ENCODE measurements around the gene COX8C. TPM values are rescaled to one million over a fixed set of nuclear protein-coding genes. Genes with fewer than 3 reads are reported as not detected.

COX8C gene, protein sequence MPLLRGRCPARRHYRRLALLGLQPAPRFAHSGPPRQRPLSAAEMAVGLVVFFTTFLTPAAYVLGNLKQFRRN
- not detected for total RNA-seq

DNA sequence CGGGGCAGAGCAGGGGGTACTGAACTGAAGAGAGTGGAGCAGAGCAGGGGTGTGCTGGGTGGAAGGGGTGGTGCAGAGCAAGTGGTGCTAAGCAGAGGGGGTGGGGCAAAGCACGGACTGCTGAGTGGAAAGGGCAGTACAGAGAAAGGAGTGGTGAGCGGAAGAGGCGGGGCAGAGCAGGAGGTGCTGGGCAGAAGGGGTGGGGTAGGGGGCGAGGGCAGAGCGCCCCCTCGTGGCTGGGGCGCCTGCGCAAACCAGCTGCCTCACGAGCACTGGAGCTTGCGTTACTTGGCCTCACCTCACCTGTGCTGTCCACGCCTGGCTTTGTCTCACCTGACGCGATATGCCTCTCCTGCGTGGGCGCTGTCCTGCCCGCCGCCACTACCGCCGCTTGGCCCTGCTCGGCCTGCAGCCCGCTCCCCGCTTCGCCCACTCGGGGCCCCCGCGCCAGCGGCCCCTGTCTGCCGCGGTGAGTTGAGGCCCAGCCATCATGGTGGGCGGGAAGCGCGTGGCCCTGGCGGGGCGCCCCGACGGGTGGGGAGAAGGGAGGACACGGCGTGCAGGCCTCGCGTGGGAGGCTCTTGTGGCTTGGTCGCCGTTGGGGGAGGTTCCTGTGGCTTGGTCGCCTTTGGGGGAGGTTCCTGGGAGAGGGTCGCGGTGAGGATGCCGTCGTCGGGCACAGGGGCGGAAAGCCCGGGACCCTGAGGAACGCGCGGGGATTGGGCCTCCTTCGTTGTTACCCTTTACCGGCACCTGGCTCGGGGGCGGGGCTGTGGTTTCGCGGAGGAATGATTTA is at the start of gene COX8C:
COX8C (plus strand) TSS at position 257 of the 796 bp plus-strand sequence; CDS start at position 344, 87 bp downstream.
- Mint-ChIP-seq H3K36me3 (no peaks in the 10 kb centered on the region), H3K4me1 (ENCODE audit: low read depth) (no peaks in the 10 kb centered on the region), H3K27me3 (peaks cover 6% of the 10 kb centered on the region), H3K9me3 (peaks cover 8% of the 10 kb centered on the region), H3K27ac (no peak within 1 kb of the TSS), H3K4me3 (no peak within 1 kb of the TSS)
- ChIA-PET CTCF (no interaction called here), POLR2A (no interaction called here)
- no peak for DNase-seq
- intact Hi-C loops (cut with micrococcal nuclease), result no loop called here

DNA sequence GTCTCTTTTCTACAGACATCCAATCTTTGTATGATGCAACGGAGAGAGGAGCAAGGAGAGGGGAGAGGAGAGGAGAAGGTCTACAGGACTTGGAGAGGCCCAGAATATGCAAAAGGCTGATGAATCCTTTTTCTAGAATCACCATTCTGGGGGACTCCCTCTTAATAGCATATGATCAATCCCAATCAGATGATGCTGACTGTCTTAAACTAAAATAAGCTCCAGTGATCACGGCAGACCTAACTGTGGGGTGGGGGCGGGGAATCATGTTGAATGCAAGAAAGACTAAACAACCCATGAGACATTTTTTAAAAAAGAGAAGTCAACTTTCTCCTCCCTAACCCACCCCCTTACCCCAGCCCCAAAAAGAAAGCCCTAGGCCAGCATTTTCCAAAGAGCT is 47.6 kb upstream of the COX8C start:
- ChIA-PET POLR2A (no interaction called here), CTCF (no interaction called here)
- peaks cover 3% of the 10 kb centered on the region for H3K36me3 Mint-ChIP-seq
- H3K27ac Mint-ChIP-seq, result no peak overlapping the region
- no peaks in the 10 kb centered on the region for H3K27me3 Mint-ChIP-seq
- no peak overlapping the region for H3K4me3 Mint-ChIP-seq
- peaks cover 22% of the 10 kb centered on the region for H3K4me1 Mint-ChIP-seq (ENCODE audit: low read depth)
- intact Hi-C loops (cut with micrococcal nuclease), result no loop called here
- DNase-seq, result no peak
- H3K9me3 Mint-ChIP-seq, result no peaks in the 10 kb centered on the region

DNA sequence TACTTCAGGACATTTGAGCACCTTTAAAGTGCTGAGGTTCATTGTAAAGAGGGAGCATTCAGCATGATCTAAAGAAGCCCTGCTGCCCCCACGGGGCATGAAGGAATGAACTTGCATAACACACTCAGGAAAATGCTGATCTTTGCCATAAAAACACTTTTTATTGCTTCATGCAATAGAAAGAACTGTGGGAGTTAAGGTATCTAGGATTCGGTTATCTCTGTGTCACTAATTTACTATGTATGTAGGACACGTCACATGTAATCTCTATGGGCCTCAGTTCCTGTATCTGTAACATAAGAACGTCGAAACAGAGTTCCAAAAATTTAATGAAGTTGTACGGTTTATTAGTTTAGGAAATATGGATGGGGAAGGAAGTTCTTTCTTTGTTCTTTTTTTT is 47.1 kb upstream of the COX8C start:
- H3K4me1 Mint-ChIP-seq (ENCODE audit: low read depth), result peaks cover 24% of the 10 kb centered on the region
- H3K4me3 Mint-ChIP-seq, result no peak overlapping the region
- H3K27me3 Mint-ChIP-seq, result no peaks in the 10 kb centered on the region
- CTCF ChIA-PET, result no interaction called here
- intact Hi-C loops (cut with micrococcal nuclease), result no loop called here
- H3K9me3 Mint-ChIP-seq, result no peaks in the 10 kb centered on the region
- no peaks in the 10 kb centered on the region for H3K36me3 Mint-ChIP-seq
- POLR2A ChIA-PET, result no interaction called here
- DNase-seq, result no peak
- H3K27ac Mint-ChIP-seq, result no peak overlapping the region

DNA sequence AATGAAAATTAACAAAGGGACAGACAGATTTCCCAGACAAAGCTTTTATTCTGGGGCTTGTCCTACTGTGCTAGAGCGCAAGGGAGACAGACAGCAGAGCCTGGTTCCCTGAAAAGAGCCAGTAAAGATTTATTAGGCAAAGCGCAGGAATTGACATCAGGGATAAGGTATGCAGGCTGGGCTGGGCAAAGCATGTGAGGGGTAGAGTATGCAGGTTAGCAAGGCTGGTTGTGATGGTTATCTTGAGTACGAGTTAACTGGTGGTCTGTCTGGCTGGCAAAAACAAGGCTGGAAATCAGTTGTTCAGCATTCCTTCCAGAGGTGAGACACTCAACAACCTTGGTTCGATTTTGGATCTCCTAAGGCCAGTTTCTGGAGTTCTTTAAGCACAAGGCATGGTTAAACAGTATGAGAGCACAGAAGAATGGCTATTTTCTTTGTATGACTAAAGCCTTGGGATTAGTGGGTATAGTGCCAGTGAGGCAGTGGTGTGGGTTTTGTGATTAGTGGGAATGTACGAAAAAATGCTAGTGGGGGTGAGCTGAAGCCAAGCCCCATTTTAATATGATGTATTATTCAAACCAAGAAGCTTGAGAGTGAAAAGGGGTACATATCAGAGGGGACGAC is 45.0 kb upstream of the COX8C start:
- H3K27me3 Mint-ChIP-seq, result no peaks in the 10 kb centered on the region
- no peak overlapping the region for H3K27ac Mint-ChIP-seq
- CTCF ChIA-PET, result no interaction called here
- H3K36me3 Mint-ChIP-seq, result no peaks in the 10 kb centered on the region
- intact Hi-C loops (cut with micrococcal nuclease), result no loop called here
- H3K4me3 Mint-ChIP-seq, result no peak overlapping the region
- H3K9me3 Mint-ChIP-seq, result no peaks in the 10 kb centered on the region
- POLR2A ChIA-PET, result no interaction called here
- H3K4me1 Mint-ChIP-seq (ENCODE audit: low read depth), result peaks cover 26% of the 10 kb centered on the region
- no peak for DNase-seq

DNA sequence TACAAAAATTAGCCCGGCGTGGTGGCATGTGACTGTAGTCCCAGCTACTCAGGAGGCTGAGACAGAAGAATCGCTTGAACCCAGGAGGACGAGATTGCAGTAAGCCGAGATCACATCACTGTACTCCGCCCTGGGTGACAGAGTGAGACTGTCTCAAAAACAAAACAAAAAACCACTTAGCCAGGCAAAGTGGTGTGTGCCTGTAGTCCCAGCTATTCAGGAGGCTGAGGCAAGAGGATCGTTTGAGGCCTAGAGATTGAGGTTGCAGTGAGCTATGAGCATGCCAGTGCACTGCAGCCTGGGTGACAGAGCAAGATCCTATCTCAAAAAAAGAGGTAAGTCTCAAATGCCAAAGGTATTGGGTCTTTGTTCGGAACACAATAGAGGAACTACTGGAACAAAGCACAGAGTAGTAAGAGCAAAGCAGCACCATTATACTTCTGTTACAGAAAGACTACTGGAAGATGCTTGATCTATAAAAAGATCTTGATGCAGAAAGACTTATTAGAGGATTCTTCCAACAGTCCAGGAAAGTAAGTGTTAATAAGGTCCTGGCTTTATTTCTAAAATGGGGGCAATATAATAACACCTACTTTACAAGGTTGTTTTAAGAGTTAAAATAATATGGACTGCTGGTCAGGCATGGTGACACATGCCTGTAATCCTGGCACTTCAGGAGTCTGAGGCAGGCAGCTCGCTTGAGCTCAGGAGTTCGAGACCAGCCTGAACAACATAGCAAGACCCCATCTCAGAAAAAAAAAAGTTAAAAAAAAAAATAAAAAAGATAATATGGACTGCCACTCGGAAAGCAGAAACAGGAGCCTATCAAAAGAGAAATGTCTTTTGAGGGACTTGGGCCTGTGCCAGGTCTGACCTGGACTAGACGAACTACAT is 44.0 kb upstream of the COX8C start:
- intact Hi-C loops (cut with micrococcal nuclease), result no loop called here
- peaks cover 32% of the 10 kb centered on the region for H3K4me1 Mint-ChIP-seq (ENCODE audit: low read depth)
- no peak overlapping the region for H3K27ac Mint-ChIP-seq
- no peaks in the 10 kb centered on the region for H3K36me3 Mint-ChIP-seq
- H3K4me3 Mint-ChIP-seq, result no peak overlapping the region
- no peak for DNase-seq
- ChIA-PET POLR2A (no interaction called here), CTCF (no interaction called here)
- no peaks in the 10 kb centered on the region for H3K9me3 Mint-ChIP-seq
- no peaks in the 10 kb centered on the region for H3K27me3 Mint-ChIP-seq

DNA sequence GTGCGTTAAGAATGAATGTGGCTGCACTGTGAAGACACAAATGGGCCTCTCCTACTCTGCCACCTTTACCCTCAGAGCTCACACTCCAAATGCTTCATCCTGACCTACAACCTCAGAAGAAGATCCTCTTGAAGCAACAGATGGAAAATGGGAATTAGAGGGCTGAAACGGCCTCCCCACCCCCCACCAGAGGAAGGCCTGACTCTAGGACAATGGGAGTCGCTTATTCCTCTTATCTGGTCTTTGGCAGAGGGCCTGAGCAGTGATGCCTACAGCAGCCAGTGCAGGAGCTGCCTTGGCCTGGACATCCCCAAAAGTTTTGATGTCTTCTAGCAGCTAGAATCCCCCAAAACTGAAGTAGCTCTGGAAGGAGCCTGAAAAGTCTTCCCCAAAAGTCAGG is 43.3 kb upstream of the COX8C start:
- Mint-ChIP-seq H3K36me3 (no peaks in the 10 kb centered on the region), H3K9me3 (no peaks in the 10 kb centered on the region), H3K27ac (no peak overlapping the region), H3K4me1 (ENCODE audit: low read depth) (peaks cover 33% of the 10 kb centered on the region), H3K4me3 (no peak overlapping the region), H3K27me3 (no peaks in the 10 kb centered on the region)
- DNase-seq, result no peak
- ChIA-PET CTCF (no interaction called here), POLR2A (no interaction called here)
- intact Hi-C loops (cut with micrococcal nuclease), result no loop called here

DNA sequence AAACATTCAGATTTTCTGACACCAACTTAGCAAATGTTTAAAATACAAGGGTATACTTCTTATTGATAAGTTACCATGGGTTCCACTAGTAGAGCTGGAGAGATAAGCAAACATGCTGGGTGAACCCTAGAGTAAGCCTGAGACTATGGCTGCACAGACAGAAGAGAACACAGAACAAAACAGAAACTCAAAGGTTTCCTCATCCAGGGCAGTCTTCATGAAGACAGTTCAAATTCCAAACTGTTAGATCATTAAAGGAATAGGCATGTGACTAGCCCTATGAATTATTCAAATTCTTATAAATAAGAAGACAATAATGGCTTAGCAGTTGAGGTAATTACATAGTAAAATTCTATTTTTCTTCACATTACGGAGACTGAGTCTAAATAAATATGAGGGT is 42.2 kb upstream of the COX8C start:
- intact Hi-C loops (cut with micrococcal nuclease), result no loop called here
- H3K27me3 Mint-ChIP-seq, result no peaks in the 10 kb centered on the region

DNA sequence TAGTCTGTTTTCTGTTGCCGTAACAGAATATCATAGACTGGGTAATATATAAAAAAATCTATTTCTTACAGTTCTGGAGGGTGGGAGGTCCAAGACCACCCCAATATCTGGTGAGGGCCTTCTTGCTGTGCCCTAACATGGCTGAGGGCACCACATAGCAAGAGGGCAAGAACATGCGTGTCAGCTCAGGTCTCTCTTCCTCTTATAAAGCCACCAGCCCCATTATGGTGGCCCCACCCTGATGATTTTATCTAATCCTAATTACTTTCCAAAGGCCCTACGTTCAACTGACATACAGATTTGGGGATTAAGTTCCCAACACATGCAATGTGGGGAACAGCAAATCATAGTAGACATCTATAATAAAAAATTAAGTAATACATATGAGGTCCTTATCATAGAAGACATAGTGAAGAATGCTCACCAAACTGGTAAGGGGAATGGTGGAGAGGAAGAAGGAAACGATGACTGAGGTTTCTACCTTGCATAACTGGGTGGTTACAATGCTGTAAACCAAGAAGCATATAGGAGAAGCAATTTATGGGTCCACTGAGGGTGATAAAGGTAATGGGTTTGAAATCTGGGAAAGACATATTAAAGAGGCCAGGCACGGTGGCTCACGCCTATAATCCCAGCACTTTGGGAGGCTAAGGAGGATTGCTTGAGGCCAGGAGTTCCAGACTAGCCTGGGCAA is 41.1 kb upstream of the COX8C start:
- ChIA-PET CTCF (no interaction called here), POLR2A (no interaction called here)
- Mint-ChIP-seq H3K4me1 (ENCODE audit: low read depth) (peaks cover 29% of the 10 kb centered on the region), H3K36me3 (no peaks in the 10 kb centered on the region), H3K27ac (no peak overlapping the region), H3K4me3 (no peak overlapping the region), H3K9me3 (no peaks in the 10 kb centered on the region), H3K27me3 (no peaks in the 10 kb centered on the region)
- DNase-seq, result no peak
- intact Hi-C loops (cut with micrococcal nuclease), result no loop called here

More for the DNA sequence above, 42.2 kb upstream of the COX8C start:
- CTCF ChIA-PET, result interaction anchor here (0.6 kb wide), 1 partner anchor 194 kb away, joined by 3 read pairs; no protein-coding TSS in a partner anchor
- H3K9me3 Mint-ChIP-seq, result no peaks in the 10 kb centered on the region
- peaks cover 32% of the 10 kb centered on the region for H3K4me1 Mint-ChIP-seq (ENCODE audit: low read depth)
- H3K36me3 Mint-ChIP-seq, result no peaks in the 10 kb centered on the region
- no peak overlapping the region for H3K4me3 Mint-ChIP-seq
- H3K27ac Mint-ChIP-seq, result no peak overlapping the region
- POLR2A ChIA-PET, result no interaction called here
- DNase-seq, result no peak

DNA sequence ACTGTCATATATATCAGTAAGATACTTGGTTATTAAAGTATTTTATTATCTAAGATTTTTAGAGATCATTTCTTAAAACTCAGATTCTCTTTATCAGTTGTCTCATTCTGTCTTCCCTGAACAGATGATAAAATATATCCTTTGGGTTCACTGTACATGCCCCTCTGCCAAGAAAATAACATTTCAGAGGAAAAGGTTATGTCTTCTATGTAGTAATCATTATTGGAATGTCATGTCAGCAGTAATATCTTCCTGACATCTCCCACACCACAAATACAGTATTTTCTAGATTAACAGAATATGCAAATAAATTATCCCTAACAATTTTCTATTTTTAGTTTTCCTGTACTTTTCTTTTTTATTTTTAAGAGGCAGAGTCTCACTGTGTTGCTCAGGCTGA is 40.2 kb upstream of the COX8C start:
- H3K27ac Mint-ChIP-seq, result no peak overlapping the region
- intact Hi-C loops (cut with micrococcal nuclease), result no loop called here

DNA sequence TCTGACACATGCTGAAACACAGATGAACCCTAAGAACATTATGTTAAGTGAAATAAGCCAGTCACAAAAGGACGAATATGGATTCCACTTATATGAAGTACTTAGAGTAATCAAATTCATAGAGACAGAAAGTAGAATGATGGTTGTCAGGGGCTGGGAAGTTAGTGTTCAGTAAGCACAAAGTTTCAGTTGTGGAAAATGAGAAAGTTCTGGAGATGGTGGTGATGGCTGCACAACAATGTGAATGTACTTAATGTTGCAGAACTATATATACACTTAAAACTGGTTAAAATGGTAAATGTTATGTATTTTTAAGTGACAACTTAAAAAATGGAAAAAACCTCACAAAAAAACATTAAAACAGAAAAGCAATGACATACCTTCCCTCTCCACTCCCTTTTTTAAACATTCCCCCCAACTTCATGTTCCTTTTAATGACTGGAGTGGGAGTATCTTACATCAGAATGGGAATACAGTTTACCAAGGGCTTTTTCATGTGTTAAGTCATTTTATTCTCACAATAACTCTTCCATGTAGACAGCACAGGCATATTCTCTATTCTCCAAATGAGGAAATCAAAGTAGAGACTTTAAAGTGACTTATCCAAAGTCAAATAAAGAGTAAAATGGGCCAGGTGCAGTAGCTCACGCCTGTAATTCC is 38.2 kb upstream of the COX8C start:
- no peaks in the 10 kb centered on the region for H3K9me3 Mint-ChIP-seq
- no peak overlapping the region for H3K27ac Mint-ChIP-seq
- ChIA-PET CTCF (interaction anchor here (0.6 kb wide), 1 partner anchor 582 kb away, joined by 3 read pairs; no protein-coding TSS in a partner anchor), POLR2A (no interaction called here)
- H3K36me3 Mint-ChIP-seq, result no peaks in the 10 kb centered on the region
- no peaks in the 10 kb centered on the region for H3K27me3 Mint-ChIP-seq
- intact Hi-C loops (cut with micrococcal nuclease), result no loop called here
- no peak for DNase-seq
- peaks cover 23% of the 10 kb centered on the region for H3K4me1 Mint-ChIP-seq (ENCODE audit: low read depth)
- H3K4me3 Mint-ChIP-seq, result no peak overlapping the region

More for the DNA sequence above, 40.2 kb upstream of the COX8C start:
- no peak overlapping the region for H3K4me3 Mint-ChIP-seq
- H3K9me3 Mint-ChIP-seq, result no peaks in the 10 kb centered on the region
- DNase-seq, result no peak
- ChIA-PET CTCF (no interaction called here), POLR2A (no interaction called here)
- no peaks in the 10 kb centered on the region for H3K36me3 Mint-ChIP-seq
- H3K4me1 Mint-ChIP-seq (ENCODE audit: low read depth), result peaks cover 28% of the 10 kb centered on the region
- H3K27me3 Mint-ChIP-seq, result no peaks in the 10 kb centered on the region

DNA sequence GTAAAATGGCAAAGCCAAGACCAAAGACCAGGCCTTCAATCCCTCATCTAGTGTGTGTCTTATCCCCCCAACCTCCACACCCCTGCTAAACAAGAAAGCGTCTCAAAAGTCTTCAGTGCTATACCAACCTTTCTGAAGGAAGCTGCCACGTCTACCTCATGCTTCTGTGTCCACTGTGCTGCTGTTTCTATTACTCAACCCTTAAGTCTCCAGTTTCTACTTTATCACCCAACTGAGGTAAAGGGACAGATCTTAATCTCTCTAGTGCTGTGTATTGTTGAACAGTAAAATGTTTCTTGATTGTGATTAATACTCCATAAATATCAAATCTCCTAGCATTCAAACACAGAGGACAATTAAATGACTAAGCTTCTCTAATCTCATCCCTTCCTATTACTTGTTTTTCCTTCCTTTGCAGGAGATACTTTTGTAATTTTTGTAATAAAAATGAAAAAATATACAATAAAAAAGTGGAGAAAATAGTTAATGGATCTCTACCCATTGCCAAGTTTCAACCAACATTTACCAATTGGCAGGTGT is 37.5 kb upstream of the COX8C start:
- Mint-ChIP-seq H3K36me3 (no peaks in the 10 kb centered on the region), H3K4me1 (ENCODE audit: low read depth) (peaks cover 23% of the 10 kb centered on the region), H3K27ac (no peak overlapping the region), H3K27me3 (no peaks in the 10 kb centered on the region), H3K9me3 (no peaks in the 10 kb centered on the region), H3K4me3 (no peak overlapping the region)
- ChIA-PET POLR2A (no interaction called here), CTCF (interaction anchor here (0.6 kb wide), 1 partner anchor 583 kb away, joined by 3 read pairs; no protein-coding TSS in a partner anchor)
- intact Hi-C loops (cut with micrococcal nuclease), result no loop called here
- DNase-seq, result no peak
